ENCODE measurements around the gene RPTOR.

Gene RPTOR

GRCh38 chr17:80667462-80668277 lies 123.0 kb downstream of the RPTOR start:
- FAIRE-seq (no peak), DNase-seq (ENCODE audit: insufficient read length, low spot score) (no peak)
- TF ChIP-seq POLR2A (IDR thresholded peaks at IDR 0.05; ENCODE audit: low read depth, low read length) = no peak

GRCh38 chr17:80668375-80669148 lies 123.9 kb downstream of the RPTOR start:
- FAIRE-seq (no peak), DNase-seq (ENCODE audit: insufficient read length, low spot score) (no peak)
- TF ChIP-seq POLR2A (IDR thresholded peaks at IDR 0.05; ENCODE audit: low read depth, low read length) = no peak

GRCh38 chr17:80671039-80671824 lies 126.6 kb downstream of the RPTOR start:
- DNase-seq (ENCODE audit: insufficient read length, low spot score) = no peak
- FAIRE-seq = no peak
- TF ChIP-seq POLR2A (IDR thresholded peaks at IDR 0.05; ENCODE audit: low read depth, low read length) = no peak

DNA sequence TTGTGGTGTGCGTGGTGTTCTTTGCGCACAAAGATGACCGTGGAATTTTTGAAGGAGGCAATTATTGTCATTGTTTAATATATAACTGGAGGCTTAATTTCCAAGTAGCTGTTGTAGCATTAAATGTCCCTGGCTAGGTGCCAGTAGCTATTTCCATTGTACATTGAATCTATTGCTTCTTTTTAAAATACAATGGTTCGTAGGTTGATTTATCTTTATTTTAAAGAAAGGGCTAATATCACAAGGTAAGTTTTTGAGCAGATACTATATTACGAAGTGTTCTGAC lies 127.1 kb downstream of the RPTOR start:
- DNase-seq (ENCODE audit: insufficient read length, low spot score) (no peak), FAIRE-seq (no peak)
- no peak for TF ChIP-seq POLR2A (IDR thresholded peaks at IDR 0.05; ENCODE audit: low read depth, low read length)

GRCh38 chr17:80673152-80673920 lies 128.7 kb downstream of the RPTOR start:
- no peak for FAIRE-seq
- no peak for TF ChIP-seq POLR2A (IDR thresholded peaks at IDR 0.05; ENCODE audit: low read depth, low read length)
- no peak for DNase-seq (ENCODE audit: insufficient read length, low spot score)

DNA sequence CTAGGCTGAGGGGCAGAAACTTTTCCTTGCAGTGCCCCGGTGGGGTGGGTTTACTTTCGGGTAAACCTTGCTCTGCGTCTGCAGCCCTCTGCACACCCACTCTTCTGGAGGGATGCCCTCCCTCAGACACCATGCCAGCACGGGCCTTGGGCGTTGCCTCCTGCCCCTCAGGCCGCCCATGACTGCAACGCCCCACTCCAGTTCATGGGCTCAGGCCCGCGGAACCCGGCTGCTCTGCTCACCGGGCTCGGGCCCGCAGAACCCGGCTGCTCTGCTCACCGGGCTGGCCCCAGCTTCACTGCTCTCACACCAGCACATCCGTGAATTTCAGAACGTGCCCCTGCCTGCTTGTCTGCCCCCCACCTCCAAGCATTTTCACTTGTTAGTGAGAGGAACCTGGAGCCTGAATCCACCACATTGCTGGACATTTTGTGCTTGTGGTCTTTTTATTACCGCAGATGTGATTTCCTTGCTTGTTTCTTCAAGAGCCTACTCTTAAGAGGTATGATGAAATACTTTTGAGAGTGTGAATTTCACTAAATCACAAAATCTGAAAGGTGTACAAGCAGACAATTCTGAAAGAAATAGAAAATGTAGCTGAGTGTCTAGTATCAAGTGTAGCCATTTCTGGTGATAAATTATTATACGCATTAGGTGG lies 130.9 kb downstream of the RPTOR start:
- no peak for DNase-seq (ENCODE audit: insufficient read length, low spot score)
- FAIRE-seq = no peak
- TF ChIP-seq POLR2A (IDR thresholded peaks at IDR 0.05; ENCODE audit: low read depth, low read length) = no peak

GRCh38 chr17:80676096-80676466 lies 131.4 kb downstream of the RPTOR start:
- DNase-seq (ENCODE audit: insufficient read length, low spot score) = no peak
- TF ChIP-seq POLR2A (IDR thresholded peaks at IDR 0.05; ENCODE audit: low read depth, low read length) = no peak
- FAIRE-seq = no peak

DNA sequence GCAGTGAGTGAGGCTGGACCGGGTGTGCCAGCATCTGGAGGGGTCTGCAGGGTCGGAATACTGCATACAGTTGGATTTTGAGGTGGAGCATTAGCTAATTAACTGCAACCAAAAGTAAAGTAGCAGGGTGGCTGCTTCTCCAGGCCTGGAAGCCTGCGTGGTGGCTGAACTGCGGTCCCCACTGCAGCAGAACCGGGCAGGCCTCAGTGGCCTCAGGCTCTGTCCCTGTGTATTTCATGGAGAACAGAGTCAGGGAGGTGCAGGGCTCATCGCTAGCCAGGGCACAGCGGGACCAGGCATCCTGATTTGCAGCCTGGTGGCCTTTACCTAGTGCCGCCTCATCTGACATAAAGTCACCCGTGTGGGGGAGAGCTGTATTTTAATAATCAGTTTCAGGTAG lies 131.9 kb downstream of the RPTOR start:
- DNase-seq (ENCODE audit: insufficient read length, low spot score) = no peak
- no peak for FAIRE-seq

DNA sequence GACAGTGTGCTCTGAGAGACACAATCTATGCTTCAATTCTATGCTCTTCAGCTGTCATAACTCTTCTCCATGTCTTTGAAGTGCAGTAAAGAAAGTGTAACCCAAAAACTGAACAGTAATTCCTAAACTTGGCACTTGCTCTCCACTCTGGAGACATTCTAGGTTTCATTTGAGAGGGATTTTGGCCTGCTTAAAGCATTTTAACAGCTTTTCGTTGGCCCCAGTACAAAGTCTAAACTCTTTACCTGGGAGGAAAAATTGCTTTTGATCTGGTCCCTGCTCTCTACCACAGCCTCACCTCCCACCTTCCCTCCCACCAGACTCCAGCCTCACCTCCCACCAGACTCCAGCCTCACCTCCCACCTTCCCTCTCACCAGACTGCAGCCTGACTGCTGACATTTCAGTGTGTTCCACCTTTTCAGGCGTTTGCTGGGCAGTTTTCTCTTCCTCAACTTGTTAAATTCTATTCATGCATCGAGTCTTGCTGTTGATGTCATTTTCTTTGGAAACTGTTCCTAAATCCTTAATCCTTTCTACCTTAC lies 132.6 kb downstream of the RPTOR start:
- no peak for TF ChIP-seq POLR2A (IDR thresholded peaks at IDR 0.05; ENCODE audit: low read depth, low read length)
- FAIRE-seq (no peak), DNase-seq (ENCODE audit: insufficient read length, low spot score) (no peak)

More for the DNA sequence above, 131.9 kb downstream of the RPTOR start:
- TF ChIP-seq POLR2A (IDR thresholded peaks at IDR 0.05; ENCODE audit: low read depth, low read length) = no peak

DNA sequence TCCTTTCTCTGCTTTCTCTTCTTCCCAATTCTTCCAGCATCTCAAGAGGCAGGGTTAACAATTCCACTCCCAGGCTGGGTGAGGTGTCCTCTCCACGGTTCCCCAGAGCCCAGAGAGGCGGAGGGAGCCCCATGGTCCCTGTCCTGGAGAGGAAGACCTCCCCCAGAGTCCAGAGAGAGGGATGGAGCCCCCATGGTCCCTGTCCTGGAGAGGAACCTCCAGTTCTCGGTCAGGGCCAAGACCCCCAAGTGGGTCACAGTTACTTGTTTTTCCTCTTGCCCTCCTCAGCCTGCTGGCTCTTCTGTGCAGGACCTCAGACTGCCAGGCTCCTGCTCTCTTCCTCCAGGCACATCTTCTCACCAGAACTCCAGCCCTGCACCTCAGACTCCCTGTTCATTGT lies 135.2 kb downstream of the RPTOR start:
- FAIRE-seq (no peak), DNase-seq (ENCODE audit: insufficient read length, low spot score) (no peak)
- TF ChIP-seq POLR2A (IDR thresholded peaks at IDR 0.05; ENCODE audit: low read depth, low read length) = no peak

DNA sequence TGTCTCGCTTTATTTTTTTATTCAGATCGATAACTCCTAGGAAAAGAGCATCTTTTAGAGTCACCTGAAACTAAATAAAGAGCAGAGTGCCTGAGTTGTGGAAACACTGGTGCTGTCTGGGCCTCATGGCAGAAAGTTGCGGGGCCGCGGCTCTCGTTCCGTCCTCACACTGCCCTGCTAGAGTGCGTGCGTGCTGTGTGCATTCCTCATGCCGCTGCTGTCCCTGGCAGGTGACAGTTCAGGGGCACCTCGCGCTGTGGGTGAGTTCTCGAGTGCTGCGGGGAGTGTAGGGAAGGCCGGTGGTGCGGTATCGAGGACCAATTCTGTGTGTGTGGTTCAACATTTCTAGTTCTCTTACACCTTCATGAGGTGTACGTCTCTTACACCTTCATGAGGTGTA lies 136.6 kb downstream of the RPTOR start:
- no peak for TF ChIP-seq POLR2A (IDR thresholded peaks at IDR 0.05; ENCODE audit: low read depth, low read length)
- DNase-seq (ENCODE audit: insufficient read length, low spot score) (no peak), FAIRE-seq (no peak)

DNA sequence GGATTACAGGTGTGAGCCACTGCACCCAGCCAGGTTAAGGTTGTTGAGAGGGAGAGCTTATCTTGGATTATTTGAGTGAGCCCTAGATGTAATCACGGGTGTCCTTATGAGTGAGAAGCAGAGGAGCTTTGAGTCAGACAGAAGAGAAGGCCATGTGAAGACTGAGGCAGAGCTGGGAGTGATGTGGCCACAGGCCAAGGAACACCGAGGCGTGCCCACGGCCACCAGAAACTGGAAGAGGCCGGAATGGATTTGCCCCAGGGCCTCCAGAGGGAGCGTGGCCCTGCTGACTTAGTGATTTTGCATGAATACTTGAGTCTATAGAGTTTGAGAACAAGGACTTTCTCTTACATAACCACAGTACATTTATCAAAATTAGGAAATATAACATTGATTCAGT lies 137.7 kb downstream of the RPTOR start:
- DNase-seq (ENCODE audit: insufficient read length, low spot score) = no peak
- FAIRE-seq = no peak
- TF ChIP-seq POLR2A (IDR thresholded peaks at IDR 0.05; ENCODE audit: low read depth, low read length) = no peak

GRCh38 chr17:80683625-80684104 lies 139.0 kb downstream of the RPTOR start:
- no peak for TF ChIP-seq POLR2A (IDR thresholded peaks at IDR 0.05; ENCODE audit: low read depth, low read length)
- no peak for DNase-seq (ENCODE audit: insufficient read length, low spot score)
- FAIRE-seq = no peak
